CD4-positive, CD25-positive, alpha-beta regulatory T cell (primary cell): ENCODE results near the gene ST6GALNAC4. TPM values are rescaled to one million over a fixed set of nuclear protein-coding genes. Genes with fewer than 3 reads are reported as not detected.
A peak's percentile ranks its signal among the peaks of the same experiment; 100 is the strongest.

Experiments used
- ATAC-seq, 2 donors: fragments of 150-1000 bp; cut with Tn5 transposase; one replicate each; pipeline ENCODE4 v1.10.0; 2021; ENCODE audit warnings: low read depth in 2 of 2, moderate number of reproducible peaks in 2 of 2, moderate library complexity in 1 of 2
- DNase-seq, 3 donors: peaks; one replicate each; pipeline versions ENCODE4 v3.0.0 to v3.0.0-alpha.2; 2012 to 2022; ENCODE audit warnings: mixed read lengths in 1 of 3
- H3K27ac ChIP-seq: one replicate; pipeline ENCODE4 v1.7.0; 2013; ENCODE audit warnings: mild to moderate bottlenecking, low read length; ENCODE audit not compliant: insufficient read depth, poor library complexity, severe bottlenecking
- H3K27me3 ChIP-seq: one replicate; pipeline ENCODE4 v1.7.0; 2013; ENCODE audit warnings: low read length; ENCODE audit not compliant: control insufficient read depth, insufficient read depth
- H3K36me3 ChIP-seq: one replicate; pipeline ENCODE4 v1.7.0; 2013; ENCODE audit warnings: mild to moderate bottlenecking, low read length, moderate library complexity; ENCODE audit not compliant: control insufficient read depth, insufficient read depth
- H3K4me1 ChIP-seq: 2 replicates; pipeline ENCODE4 v1.7.0; 2013; ENCODE audit warnings: mild to moderate bottlenecking, low read length; ENCODE audit not compliant: insufficient read depth, control insufficient read depth, poor library complexity, severe bottlenecking
- H3K4me3 ChIP-seq: one replicate; pipeline ENCODE4 v1.7.0; 2013; ENCODE audit warnings: low read depth, mild to moderate bottlenecking, low read length, moderate library complexity
- H3K9me3 ChIP-seq, 2 experiments: 1 replicate in 1 of 2; 2 replicates in 1 of 2; pipeline ENCODE4 v1.7.0; 2013; ENCODE audit warnings: low read length in 2 of 2, mild to moderate bottlenecking in 1 of 2, moderate library complexity in 1 of 2; ENCODE audit not compliant: control insufficient read depth in 2 of 2
- H3K27ac Mint-ChIP-seq, 3 donors: one replicate each; pipeline ENCODE4 v1.8.0; 2020 to 2022; ENCODE audit warnings: mild to moderate bottlenecking in 3 of 3, mixed read lengths in 3 of 3, moderate library complexity in 2 of 3
- H3K27me3 Mint-ChIP-seq: one replicate; pipeline ENCODE4 v1.8.0; 2022; ENCODE audit warnings: mild to moderate bottlenecking, mixed read lengths
- H3K36me3 Mint-ChIP-seq: one replicate; pipeline ENCODE4 v1.8.0; 2020; ENCODE audit warnings: mixed read lengths
- H3K4me1 Mint-ChIP-seq, 4 donors: one replicate each; pipeline ENCODE4 v1.8.0; 2020 to 2022; ENCODE audit warnings: mixed read lengths in 4 of 4, mild to moderate bottlenecking in 1 of 4
- H3K4me3 Mint-ChIP-seq, 4 donors: one replicate each; pipeline ENCODE4 v1.8.0; 2020 to 2022; ENCODE audit warnings: mild to moderate bottlenecking in 4 of 4, mixed read lengths in 4 of 4, moderate library complexity in 3 of 4
- H3K9me3 Mint-ChIP-seq, 7 donors: one replicate each; pipeline ENCODE4 v1.8.0; 2020 to 2022; ENCODE audit warnings: mixed read lengths in 7 of 7, mild to moderate bottlenecking in 3 of 7, moderate library complexity in 2 of 7
- polyA plus RNA-seq, 4 donors: library from polyadenylated mRNA; unstranded; fragments of 300-500 nt; fragmentation: Illumina TruSeq; gene quantifications; one replicate each; pipeline ENCODE4 v1.2.3, GENCODE V29; 2021
- total RNA-seq: library from RNA; stranded (reverse); gene quantifications from one replicate; pipeline ENCODE4 v1.2.3, GENCODE V29; 2022

Gene ST6GALNAC4
- total and polyA plus RNA-seq, 5 donors from 2014 or later: 23.1 to 31.6 (median 23.8) TPM

DNA sequence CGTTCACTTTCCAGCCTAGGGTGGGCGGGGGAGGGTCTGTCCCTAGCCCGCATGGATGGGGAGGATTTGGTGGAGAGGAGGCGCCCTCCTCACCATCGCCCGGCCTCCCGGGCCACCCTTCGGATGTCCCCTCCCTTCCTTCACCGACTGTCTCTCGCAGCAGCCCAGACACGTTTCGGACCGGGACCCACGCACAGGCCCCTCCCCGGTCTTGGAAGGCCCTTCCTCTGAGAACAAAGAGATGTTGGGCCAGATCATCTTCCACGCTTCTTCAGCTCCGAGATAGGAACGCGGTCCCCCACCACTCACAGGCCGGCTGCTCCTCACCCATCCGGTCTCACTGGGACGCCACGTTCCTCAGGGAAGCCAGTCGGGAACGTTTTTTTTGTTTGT, 21.5 kb upstream of the ST6GALNAC4 start:
- Histone ChIP-seq H3K27ac (peak overlapping the region; percentile 74), H3K4me1 (peaks cover 31% of the 10 kb centered on the region), H3K27me3 (no peaks in the 10 kb centered on the region), H3K4me3 (peak overlapping the region; percentile 40), H3K36me3 (peaks cover 35% of the 10 kb centered on the region), H3K9me3 (no peaks in the 10 kb centered on the region)
- Mint-ChIP-seq H3K27me3 (peaks cover 7% of the 10 kb centered on the region), H3K36me3 (peaks cover 9% of the 10 kb centered on the region), H3K9me3 (no peaks in the 10 kb centered on the region), H3K27ac (peak overlapping the region; percentile 81 to 97 (median 93)), H3K4me1 (peaks cover 4 to 61% (median 33%) of the 10 kb centered on the region in 4 donors), H3K4me3 (peak overlapping the region; percentile 58 to 97 (median 78))
- no peak for ATAC-seq
- no peak for DNase-seq

DNA sequence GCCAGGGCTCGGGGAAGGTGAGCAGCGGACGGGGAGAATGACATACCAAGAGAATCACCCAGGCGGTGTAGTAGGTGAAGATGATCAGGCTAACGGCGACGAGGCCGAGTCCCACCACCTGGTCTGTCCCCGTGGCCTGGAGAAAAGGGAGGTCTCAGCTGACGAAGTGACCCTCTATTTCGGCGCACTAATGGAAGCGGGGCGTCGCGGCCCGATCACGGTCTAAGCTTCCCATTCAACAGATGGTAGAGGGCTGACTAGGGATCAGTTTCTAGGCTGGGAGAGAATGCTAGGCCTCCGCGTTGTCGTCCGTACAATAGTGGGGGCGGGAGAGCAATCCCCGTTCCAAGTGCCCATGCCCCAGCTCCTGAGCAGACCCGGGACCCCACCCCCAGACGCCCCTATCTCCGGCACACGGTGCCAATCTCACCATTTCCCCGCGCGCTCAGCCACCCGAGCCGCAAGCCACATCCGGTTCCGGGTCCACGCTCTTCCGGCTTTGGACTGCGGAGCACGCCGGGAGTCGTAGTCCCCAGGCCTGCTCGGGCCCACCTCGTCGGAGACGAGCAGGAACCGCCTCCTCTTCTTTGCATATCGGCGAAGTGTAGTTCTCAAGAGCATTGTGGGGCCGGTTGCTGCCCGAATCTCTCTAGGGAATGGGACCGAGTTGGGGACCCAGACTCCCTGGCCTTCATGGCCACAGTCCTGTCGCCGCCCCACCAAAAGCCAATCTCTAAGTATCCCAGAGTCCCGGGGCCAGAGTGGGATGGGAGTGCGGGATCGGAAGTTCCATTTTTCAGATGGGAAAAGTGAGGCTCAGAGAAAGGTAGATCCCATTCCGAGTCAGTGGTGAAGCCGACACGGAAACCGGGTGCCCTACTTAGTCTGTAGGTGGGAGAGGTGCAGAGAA, 20.8 kb upstream of the ST6GALNAC4 start, which contains the start of gene DPM2:
Gene DPM2 (minus strand): TSS at position 467 of the 910 bp plus-strand sequence. CDS start 34 bp downstream, at position 433.
- DNase-seq: peak; percentile 82 to 95 (median 89)
- Mint-ChIP-seq H3K36me3 (peaks cover 5% of the 10 kb centered on the region), H3K27ac (peak within 1 kb of the TSS; percentile 93 to 97 (median 97)), H3K4me1 (peaks cover 4 to 59% (median 29%) of the 10 kb centered on the region in 4 donors), H3K27me3 (peaks cover 7% of the 10 kb centered on the region), H3K4me3 (peak within 1 kb of the TSS; percentile 92 to 98 (median 96)), H3K9me3 (no peaks in the 10 kb centered on the region)
- Histone ChIP-seq H3K36me3 (peaks cover 29% of the 10 kb centered on the region), H3K4me3 (peak within 1 kb of the TSS; percentile 81), H3K9me3 (no peaks in the 10 kb centered on the region), H3K4me1 (peaks cover 31% of the 10 kb centered on the region), H3K27ac (peak within 1 kb of the TSS; percentile 74), H3K27me3 (no peaks in the 10 kb centered on the region)
- ATAC-seq: peak; percentile 92

GRCh38 chr9:127937056-127937387, 20.2 kb upstream of the ST6GALNAC4 start:
- Mint-ChIP-seq H3K4me1 (peaks cover 4 to 58% (median 28%) of the 10 kb centered on the region in 4 donors), H3K9me3 (no peaks in the 10 kb centered on the region), H3K4me3 (peak overlapping the region; percentile 92 to 98 (median 96)), H3K27ac (peak overlapping the region; percentile 93 to 97 (median 97)), H3K27me3 (peaks cover 7% of the 10 kb centered on the region), H3K36me3 (peaks cover 5% of the 10 kb centered on the region)
- Histone ChIP-seq H3K36me3 (peaks cover 22% of the 10 kb centered on the region), H3K4me3 (peak overlapping the region; percentile 81), H3K27ac (peak overlapping the region; percentile 74), H3K9me3 (no peaks in the 10 kb centered on the region), H3K27me3 (no peaks in the 10 kb centered on the region), H3K4me1 (peaks cover 31% of the 10 kb centered on the region)
- DNase-seq: no peak
- no peak for ATAC-seq

DNA sequence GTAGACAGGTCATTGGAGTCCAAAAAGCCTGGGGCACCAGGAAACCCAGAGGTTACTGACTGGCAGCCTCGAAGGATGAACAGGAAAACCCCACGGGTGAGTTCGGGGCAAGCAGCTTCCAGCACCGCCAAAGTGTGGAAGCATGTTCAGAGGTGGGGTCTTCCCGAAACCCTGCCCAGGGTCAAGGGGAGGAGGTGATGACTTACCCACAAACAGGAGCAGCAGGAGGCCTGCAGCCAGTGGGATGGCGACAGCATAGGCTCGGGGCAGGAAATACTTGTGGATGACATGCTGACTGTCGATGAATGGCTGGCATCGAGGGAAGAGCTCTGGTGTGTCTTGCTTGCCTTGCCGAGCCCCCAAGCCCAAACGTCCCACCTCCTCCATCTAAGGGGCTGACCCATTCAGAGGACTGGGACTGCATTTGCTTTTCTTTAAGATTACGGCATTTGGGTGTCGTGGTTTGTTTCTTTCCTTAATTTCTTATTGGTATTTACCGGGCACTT, 19.6 kb upstream of the ST6GALNAC4 start:
- DNase-seq (no peak), ATAC-seq (no peak)
- peaks cover 7% of the 10 kb centered on the region for H3K27me3 Mint-ChIP-seq
- Histone ChIP-seq H3K4me1 (peaks cover 33% of the 10 kb centered on the region), H3K36me3 (peaks cover 16% of the 10 kb centered on the region), H3K27me3 (no peaks in the 10 kb centered on the region), H3K27ac (no peak overlapping the region), H3K4me3 (peak overlapping the region; percentile 81), H3K9me3 (no peaks in the 10 kb centered on the region)
- H3K9me3 Mint-ChIP-seq: peaks cover 0 to 2% (median 0%) of the 10 kb centered on the region in 7 donors
- H3K4me3 Mint-ChIP-seq: peak overlapping the region; percentile 92 to 98 (median 96)
- H3K36me3 Mint-ChIP-seq: peaks cover 5% of the 10 kb centered on the region
- H3K27ac Mint-ChIP-seq: peak overlapping the region; percentile 57 to 97 (median 78)
- H3K4me1 Mint-ChIP-seq: peaks cover 4 to 62% (median 30%) of the 10 kb centered on the region in 4 donors

DNA sequence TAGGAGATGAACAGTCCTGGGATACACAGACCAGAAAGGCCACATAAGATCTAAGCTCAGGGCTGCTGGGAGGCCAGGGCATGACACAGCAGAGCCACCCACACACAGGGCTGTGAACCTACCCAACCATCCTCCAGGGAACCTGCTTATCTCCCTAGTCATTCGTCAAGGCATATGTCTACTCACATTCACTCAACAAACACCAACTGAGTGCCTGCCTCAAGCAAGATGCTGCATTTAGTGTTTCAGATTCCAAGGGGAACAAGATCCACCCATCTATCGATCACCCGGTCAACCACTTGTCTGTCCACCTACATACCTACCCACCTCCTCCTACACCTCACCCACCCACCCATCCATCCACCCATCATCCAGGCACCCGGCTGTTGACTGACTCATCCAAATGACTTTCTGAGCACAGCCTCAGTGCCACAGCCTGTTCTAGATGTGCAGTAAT, 19.0 kb upstream of the ST6GALNAC4 start:
- Mint-ChIP-seq H3K4me1 (peaks cover 4 to 68% (median 34%) of the 10 kb centered on the region in 4 donors), H3K9me3 (peaks cover 0 to 3% (median 0%) of the 10 kb centered on the region in 7 donors), H3K4me3 (peak overlapping the region; percentile 48 to 98 (median 94)), H3K27me3 (peaks cover 7% of the 10 kb centered on the region), H3K36me3 (peaks cover 5% of the 10 kb centered on the region), H3K27ac (peak overlapping the region; percentile 57 to 97 (median 78))
- Histone ChIP-seq H3K27me3 (no peaks in the 10 kb centered on the region), H3K9me3 (no peaks in the 10 kb centered on the region), H3K4me1 (peaks cover 39% of the 10 kb centered on the region), H3K36me3 (peaks cover 11% of the 10 kb centered on the region), H3K4me3 (peak overlapping the region; percentile 81), H3K27ac (no peak overlapping the region)
- DNase-seq (no peak), ATAC-seq (no peak)

DNA sequence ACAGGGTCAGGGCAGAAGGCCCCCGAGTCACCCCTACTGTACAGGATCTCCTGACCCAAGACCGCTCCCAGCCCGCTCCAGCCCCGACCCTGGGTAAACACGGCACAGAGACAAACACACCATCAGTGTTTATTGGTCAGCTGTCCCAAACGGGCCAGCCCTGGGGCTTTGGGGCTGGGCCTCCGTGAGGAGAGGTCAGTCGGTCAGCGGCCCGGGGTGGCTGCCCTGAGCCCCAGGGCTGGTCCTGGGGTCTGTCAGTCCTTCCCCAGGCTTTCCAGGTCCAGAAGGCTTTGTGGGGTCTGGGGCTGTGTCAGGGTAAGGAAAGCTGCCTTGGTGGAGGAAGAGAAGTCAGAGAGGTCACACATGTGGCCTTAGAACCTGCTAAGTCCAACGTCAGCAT, 18.1 kb upstream of the ST6GALNAC4 start:
- no peak overlapping the region for H3K4me3 ChIP-seq
- DNase-seq (no peak), ATAC-seq (no peak)
- H3K27ac ChIP-seq: no peak overlapping the region
- peaks cover 0 to 3% (median 0%) of the 10 kb centered on the region in 7 donors for H3K9me3 Mint-ChIP-seq
- H3K27ac Mint-ChIP-seq: peak overlapping the region in 1 of 3 donors; percentile 41
- peaks cover 47% of the 10 kb centered on the region for H3K4me1 ChIP-seq
- no peaks in the 10 kb centered on the region for H3K27me3 ChIP-seq
- peaks cover 3% of the 10 kb centered on the region for H3K36me3 ChIP-seq
- H3K27me3 Mint-ChIP-seq: peaks cover 10% of the 10 kb centered on the region
- H3K9me3 ChIP-seq: no peaks in the 10 kb centered on the region
- peak overlapping the region in 3 of 4 donors; percentile 7 to 92 (median 57) for H3K4me3 Mint-ChIP-seq
- H3K4me1 Mint-ChIP-seq: peaks cover 4 to 66% (median 37%) of the 10 kb centered on the region in 4 donors
- H3K36me3 Mint-ChIP-seq: no peaks in the 10 kb centered on the region

DNA sequence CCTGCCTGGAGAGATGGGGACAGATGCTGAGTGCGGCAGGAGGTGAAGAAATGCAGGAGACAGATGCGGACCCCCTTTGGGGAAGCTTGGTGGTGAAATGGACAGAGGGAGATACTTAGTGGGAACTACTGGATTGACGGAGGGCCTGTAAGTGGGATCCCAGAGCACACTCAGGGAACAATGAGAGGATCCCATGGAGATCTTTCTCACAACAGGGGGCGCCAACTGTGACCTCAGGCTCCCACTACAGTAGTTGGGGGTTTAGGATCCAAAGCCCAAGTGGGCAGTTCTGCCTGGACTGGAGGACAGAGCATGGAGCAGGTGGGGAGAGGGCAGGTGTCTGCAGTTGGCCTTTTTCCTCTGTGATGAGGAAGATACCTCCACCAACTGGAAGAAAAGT, 17.4 kb upstream of the ST6GALNAC4 start:
- no peak overlapping the region for H3K27ac ChIP-seq
- no peaks in the 10 kb centered on the region for H3K9me3 ChIP-seq
- Mint-ChIP-seq H3K36me3 (no peaks in the 10 kb centered on the region), H3K4me1 (peaks cover 4 to 71% (median 43%) of the 10 kb centered on the region in 4 donors), H3K4me3 (peak overlapping the region in 3 of 4 donors; percentile 35 to 92 (median 87)), H3K27ac (peak overlapping the region in 1 of 3 donors; percentile 71), H3K27me3 (peaks cover 15% of the 10 kb centered on the region), H3K9me3 (peaks cover 0 to 3% (median 0%) of the 10 kb centered on the region in 7 donors)
- H3K27me3 ChIP-seq: no peaks in the 10 kb centered on the region
- H3K36me3 ChIP-seq: no peaks in the 10 kb centered on the region
- DNase-seq (no peak), ATAC-seq (no peak)
- peaks cover 50% of the 10 kb centered on the region for H3K4me1 ChIP-seq
- no peak overlapping the region for H3K4me3 ChIP-seq
